ENCODE data around the gene RNF11. TPM values are rescaled to one million over a fixed set of nuclear protein-coding genes. Genes with fewer than 3 reads are reported as not detected.

RNF11 gene
- total RNA-seq, 2 experiments from 2014 or later: 36.2 to 37.5 TPM

DNA sequence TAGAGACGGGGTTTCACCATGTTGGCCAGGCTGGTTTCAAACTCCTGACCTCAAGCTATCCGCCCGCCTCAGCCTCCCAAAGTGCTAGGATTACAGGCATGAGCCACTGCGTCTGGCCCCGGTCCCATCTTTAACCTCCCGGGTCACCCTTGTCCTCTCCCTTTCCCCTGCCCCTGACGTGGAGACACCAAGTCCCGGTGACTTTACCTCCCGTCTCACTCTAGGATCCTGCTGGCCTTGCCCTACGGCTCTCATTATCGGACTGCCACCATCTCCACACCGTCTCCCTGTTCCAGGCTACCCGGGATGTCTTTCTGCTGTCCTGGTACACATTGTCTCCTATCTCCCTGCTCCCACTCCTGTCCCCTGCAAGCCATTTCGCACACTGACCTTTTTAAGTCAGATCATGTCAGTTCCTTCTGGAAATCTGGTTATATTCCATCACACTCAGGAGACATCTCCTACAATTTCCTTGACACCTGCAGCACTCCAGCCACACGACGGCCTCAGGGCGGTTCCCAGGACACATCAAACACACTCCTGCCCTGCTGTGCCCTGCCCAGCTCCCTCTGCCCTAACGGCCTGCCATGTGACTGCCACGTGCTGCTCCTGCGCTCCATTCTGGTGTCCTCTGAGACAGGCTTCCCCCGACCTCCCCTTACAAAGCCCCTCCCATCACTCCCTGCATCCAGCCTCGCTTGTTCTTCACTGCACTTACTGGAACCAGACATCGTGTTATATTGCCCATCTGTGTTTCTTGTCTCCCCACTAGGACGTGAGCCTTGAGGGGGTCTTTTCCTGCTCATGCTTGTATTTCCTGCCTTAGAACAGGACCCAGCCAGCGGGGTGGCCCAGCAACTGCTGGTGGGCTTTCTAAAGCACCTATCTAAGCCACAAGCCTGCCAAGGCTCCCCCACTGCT, 61.6 kb downstream of the RNF11 start:
- peaks cover 31% of the 10 kb centered on the region for H3K4me1 Mint-ChIP-seq
- POLR2A ChIA-PET: interaction anchor here (0.8 to 1.7 kb wide), 3 partner anchors 10 to 432 kb away, joined by 4 to 8 read pairs (median 5); partner anchors contain the start of gene RNF11
- no peak for DNase-seq
- H3K4me3 Mint-ChIP-seq: peak overlapping the region; percentile 39
- ATAC-seq (ENCODE audit: low read depth): peak; percentile 8
- no peaks in the 10 kb centered on the region for H3K27me3 Mint-ChIP-seq
- no peaks in the 10 kb centered on the region for H3K9me3 Mint-ChIP-seq
- peaks cover 1% of the 10 kb centered on the region for H3K36me3 Mint-ChIP-seq
- no peak overlapping the region for H3K27ac Mint-ChIP-seq

DNA sequence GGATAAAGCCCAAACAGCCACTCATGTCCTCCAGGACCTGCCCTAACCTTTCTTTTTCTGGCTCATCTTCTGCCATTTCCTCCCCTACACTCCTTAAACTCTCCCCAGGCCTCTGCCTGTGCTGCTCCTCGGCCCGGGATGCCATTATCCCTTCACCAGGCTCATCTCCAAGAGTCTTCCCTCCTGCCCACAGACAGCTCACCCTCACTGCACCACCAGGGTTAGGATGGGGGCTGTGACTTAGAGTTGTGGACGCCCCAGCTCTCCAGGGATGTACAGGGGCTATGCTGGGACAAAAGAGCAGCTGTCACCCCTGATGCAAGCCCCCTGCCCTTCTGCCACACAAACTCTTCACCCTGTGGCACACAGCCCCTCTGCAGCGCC, 62.2 kb downstream of the RNF11 start:
- no peak overlapping the region for H3K27ac Mint-ChIP-seq
- H3K27me3 Mint-ChIP-seq: no peaks in the 10 kb centered on the region
- no peaks in the 10 kb centered on the region for H3K9me3 Mint-ChIP-seq
- no peak for DNase-seq
- H3K36me3 Mint-ChIP-seq: peaks cover 1% of the 10 kb centered on the region
- H3K4me1 Mint-ChIP-seq: peaks cover 31% of the 10 kb centered on the region
- POLR2A ChIA-PET: no interaction called here
- no peak overlapping the region for H3K4me3 Mint-ChIP-seq
- ATAC-seq (ENCODE audit: low read depth): no peak

DNA sequence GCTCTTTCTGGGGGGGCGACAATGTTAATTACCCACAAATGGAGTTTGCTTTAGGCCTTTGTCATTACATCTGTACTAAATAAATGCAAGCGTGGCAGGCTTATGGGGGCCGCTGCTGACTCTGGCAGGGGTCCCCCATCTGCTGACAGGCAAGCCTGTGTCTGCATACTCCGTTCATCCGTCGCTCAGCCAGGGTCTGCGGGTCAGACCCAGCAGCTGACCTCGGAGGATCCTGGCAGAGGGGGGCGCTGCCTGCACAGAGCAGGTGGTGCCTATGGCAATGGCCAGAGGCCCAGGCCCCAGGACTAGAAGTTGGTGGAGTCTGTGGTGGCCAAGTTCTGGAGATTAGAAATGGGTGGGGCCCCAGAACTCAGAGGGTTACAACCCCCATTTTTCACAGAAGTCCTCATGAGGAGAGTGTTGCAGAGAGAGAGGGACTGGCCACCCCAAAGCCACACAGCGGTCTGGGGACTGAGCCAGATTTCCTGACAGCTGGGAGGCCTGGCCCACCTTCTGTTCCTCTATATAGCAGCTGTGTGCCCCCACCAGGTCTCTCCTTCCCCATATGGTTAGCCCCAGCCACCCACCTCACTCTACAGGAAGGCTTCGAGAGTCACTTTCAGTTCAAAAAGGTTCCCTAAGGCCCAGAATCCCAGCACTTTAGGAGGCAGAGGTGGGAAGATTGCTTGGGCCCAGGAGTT, 63.3 kb downstream of the RNF11 start:
- POLR2A ChIA-PET: no interaction called here
- Mint-ChIP-seq H3K27me3 (no peaks in the 10 kb centered on the region), H3K4me1 (peaks cover 33% of the 10 kb centered on the region), H3K9me3 (no peaks in the 10 kb centered on the region), H3K36me3 (peaks cover 1% of the 10 kb centered on the region), H3K27ac (no peak overlapping the region), H3K4me3 (no peak overlapping the region)
- ATAC-seq (ENCODE audit: low read depth): no peak
- DNase-seq: no peak

DNA sequence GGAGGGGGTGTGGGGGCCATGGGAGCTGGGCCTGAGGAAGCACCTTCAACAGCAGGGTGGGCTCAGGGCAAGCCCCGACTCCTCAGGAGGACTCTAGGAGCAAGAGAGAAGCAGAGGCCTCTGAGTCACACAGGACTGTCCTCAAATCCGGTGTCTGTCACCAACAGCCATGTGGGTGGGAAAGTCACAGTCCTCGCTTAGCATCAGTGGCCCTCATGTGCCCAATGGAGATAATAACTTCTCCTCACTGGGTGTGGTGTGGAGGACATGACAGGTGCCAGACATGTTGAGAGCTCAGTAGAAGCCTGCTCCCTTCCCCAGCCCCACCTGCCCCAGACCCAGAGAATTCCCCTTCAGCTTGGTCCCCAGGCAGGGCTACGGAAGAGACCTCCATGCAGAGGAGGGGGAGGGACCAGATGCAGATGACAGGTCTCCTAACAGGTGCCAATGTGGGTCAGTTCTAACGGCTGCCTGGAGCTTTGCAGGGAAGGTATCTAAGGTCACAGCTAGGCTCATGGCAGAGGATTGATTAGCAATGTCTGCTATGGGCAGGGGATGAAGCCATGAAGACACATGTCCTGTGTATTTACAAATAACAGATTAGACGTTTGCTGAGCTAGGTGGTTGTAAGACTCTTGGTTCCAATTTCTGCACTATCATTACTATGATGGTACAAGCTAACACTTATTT, 64.1 kb downstream of the RNF11 start:
- Mint-ChIP-seq H3K27ac (no peak overlapping the region), H3K9me3 (no peaks in the 10 kb centered on the region), H3K4me1 (peaks cover 27% of the 10 kb centered on the region), H3K4me3 (no peak overlapping the region), H3K36me3 (peaks cover 1% of the 10 kb centered on the region), H3K27me3 (no peaks in the 10 kb centered on the region)
- POLR2A ChIA-PET: no interaction called here
- DNase-seq: no peak
- no peak for ATAC-seq (ENCODE audit: low read depth)

DNA sequence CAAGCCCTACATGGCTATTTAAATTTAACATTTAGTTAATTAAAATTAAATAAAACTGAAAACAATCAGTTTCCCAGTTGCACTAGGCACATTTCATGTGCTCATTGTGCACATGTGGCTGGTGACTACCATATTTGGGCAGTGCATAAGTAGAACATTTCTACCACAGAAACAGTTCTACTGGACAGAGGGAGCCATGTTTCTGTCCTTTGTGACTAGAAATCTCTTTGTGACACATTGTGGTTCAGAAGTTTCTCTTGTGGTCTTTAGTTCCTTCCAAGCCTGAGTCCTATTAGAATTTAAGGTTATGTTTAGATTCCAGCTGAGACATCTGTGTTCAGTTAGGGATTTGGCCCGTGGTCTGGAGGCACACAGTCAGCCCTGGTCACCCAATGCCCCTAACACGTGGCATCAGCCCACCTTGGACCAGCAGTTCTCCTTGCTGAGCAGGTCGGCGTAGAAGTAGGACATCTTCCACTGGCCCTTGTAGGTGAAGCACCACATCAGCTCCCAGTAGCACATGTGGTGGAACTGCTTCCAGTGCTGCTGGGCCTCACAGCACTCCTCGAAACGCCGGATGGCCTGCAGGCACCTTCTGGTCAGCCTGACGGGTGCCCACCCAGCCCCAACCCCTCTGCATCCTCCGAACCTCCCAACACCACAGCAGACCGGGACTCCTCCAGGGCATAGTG, 65.2 kb downstream of the RNF11 start:
- POLR2A ChIA-PET: no interaction called here
- Mint-ChIP-seq H3K4me1 (peaks cover 19% of the 10 kb centered on the region), H3K27me3 (no peaks in the 10 kb centered on the region), H3K27ac (no peak overlapping the region), H3K9me3 (no peaks in the 10 kb centered on the region), H3K4me3 (no peak overlapping the region), H3K36me3 (peaks cover 1% of the 10 kb centered on the region)
- no peak for DNase-seq
- ATAC-seq (ENCODE audit: low read depth): no peak

DNA sequence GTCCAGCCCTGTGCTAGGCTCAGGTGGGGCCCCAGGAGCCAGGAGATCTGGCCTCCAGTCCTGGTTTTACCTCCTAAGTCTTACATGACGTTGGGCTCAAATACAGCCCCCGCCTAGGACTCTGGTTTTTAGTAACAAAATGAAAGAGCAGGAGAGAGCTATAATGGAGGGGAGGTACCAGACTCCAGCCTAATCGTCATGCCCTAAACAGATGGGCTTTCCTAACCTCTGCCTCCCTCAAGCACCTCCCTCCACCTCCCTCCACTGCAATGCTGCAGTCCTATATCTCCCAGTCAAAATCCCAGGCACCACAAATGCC, 65.7 kb downstream of the RNF11 start:
- peaks cover 14% of the 10 kb centered on the region for H3K4me1 Mint-ChIP-seq
- ATAC-seq (ENCODE audit: low read depth) (no peak), DNase-seq (no peak)
- H3K4me3 Mint-ChIP-seq: no peak overlapping the region
- no peaks in the 10 kb centered on the region for H3K9me3 Mint-ChIP-seq
- H3K36me3 Mint-ChIP-seq: peaks cover 1% of the 10 kb centered on the region
- POLR2A ChIA-PET: no interaction called here
- no peaks in the 10 kb centered on the region for H3K27me3 Mint-ChIP-seq
- no peak overlapping the region for H3K27ac Mint-ChIP-seq

DNA sequence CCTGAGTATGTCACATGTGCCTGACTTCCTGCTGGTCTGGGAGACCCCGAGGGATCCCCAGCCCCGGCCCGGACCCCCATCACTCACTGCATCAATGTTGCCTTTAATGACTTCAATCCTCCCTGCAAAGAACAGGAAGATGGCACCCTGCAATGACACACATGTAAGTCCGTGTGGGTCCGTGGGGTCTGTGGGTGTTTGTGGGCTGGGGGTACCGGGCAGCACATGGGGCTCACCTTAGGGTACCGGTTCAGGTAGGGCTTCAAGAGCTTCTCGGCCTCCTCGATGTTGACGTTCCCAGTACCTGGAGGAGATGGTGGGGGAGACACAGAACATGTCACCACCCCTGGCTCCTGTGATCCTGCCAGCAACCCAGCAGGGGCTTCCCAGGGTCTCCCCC, 66.2 kb downstream of the RNF11 start:
- peaks cover 1% of the 10 kb centered on the region for H3K36me3 Mint-ChIP-seq
- no peaks in the 10 kb centered on the region for H3K9me3 Mint-ChIP-seq
- H3K27ac Mint-ChIP-seq: no peak overlapping the region
- DNase-seq (no peak), ATAC-seq (ENCODE audit: low read depth) (no peak)
- POLR2A ChIA-PET: no interaction called here
- H3K4me1 Mint-ChIP-seq: peaks cover 12% of the 10 kb centered on the region
- no peaks in the 10 kb centered on the region for H3K27me3 Mint-ChIP-seq
- H3K4me3 Mint-ChIP-seq: no peak overlapping the region

DNA sequence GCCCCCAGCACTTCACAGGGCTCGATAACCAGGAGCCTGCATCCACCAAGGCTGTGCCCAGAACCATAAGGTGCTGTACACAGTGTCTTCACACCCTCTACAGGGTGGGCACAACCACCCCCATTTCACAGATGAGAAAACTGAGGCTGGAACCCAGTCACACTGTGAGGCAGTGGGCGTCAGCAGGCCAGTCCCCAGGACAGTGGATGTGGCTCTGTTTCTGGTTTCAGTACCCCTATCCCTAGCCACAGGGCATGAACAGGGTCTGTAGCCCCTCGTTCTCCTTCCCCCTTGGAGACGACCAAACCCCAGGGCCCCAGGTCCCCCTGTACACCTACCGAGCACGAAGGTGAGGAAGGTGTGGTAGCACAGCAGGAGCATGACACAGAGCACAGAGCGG, 66.7 kb downstream of the RNF11 start:
- POLR2A ChIA-PET: no interaction called here

DNA sequence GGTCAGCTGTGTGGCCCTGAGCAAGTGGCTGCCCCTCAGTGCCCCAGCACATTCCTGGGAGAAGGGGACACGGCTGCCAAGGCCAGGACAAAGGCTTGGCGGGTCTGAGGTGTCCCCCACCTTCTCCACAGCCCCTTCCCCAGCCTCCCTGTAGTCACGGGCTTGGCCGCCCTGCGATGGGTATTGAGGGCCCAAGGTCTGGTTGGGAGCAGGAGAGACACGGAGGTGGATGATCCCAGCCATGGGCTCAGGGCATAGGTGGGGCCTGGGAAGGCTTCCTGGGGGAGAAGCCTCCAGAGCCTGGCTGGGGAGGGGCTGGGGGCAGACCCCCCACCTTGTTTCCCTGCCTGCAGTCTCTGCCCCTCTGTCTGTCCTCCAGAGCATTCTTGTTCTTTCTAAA, 67.2 kb downstream of the RNF11 start:
- ATAC-seq (ENCODE audit: low read depth): no peak
- H3K27ac Mint-ChIP-seq: peak overlapping the region; percentile 45
- peaks cover 1% of the 10 kb centered on the region for H3K36me3 Mint-ChIP-seq
- no peak overlapping the region for H3K4me3 Mint-ChIP-seq
- peaks cover 12% of the 10 kb centered on the region for H3K4me1 Mint-ChIP-seq
- POLR2A ChIA-PET: no interaction called here
- H3K9me3 Mint-ChIP-seq: no peaks in the 10 kb centered on the region
- no peak for DNase-seq
- no peaks in the 10 kb centered on the region for H3K27me3 Mint-ChIP-seq

More for the DNA sequence above, 66.7 kb downstream of the RNF11 start:
- no peak for ATAC-seq (ENCODE audit: low read depth)
- Mint-ChIP-seq H3K9me3 (no peaks in the 10 kb centered on the region), H3K4me1 (peaks cover 12% of the 10 kb centered on the region), H3K27me3 (no peaks in the 10 kb centered on the region), H3K36me3 (peaks cover 1% of the 10 kb centered on the region), H3K27ac (no peak overlapping the region), H3K4me3 (no peak overlapping the region)
- DNase-seq: no peak

DNA sequence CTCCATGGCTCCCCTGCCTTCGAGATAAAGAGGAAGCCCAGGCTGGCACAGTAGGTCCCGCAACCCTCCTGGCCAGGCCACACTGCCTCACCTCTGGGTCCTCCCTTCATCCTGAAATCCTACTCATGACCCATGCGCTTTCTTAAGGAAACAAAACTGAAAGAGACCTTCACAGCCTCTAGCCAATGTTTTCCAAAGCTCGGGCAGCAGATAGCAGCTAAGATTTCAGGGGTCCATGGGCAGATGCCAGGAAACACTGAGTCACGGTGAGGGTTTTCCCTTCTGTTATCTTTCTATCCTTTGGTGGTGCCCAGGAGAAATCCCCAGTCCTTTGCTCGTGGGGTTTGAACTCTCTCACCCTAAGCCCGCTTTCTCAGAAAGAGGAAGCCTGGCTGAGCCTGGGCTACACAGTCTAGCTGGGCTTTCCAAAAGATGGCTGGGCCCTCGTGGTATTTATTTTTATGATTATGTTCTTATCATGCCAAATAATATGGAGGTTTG, 67.7 kb downstream of the RNF11 start:
- POLR2A ChIA-PET: no interaction called here
- H3K27ac Mint-ChIP-seq: peak overlapping the region; percentile 45

DNA sequence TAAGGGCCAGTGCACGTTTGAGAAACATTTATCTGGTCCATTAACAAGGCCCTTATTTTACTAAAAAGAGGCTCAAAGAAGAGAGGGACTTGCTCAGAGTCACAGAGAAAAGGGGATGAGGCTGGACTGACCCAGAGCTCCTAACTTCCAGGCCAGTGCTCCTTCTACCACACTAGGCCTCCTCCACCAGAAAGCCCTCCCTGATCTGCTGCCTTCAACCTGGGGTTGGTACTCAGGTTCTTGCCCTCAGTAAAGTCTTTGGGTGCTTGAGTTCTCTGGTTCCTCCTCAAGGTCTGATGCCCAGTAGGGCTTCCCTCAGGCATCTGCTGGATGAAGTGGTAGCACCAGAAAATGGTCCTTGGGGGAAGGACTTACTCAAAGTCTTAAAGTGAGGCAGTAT, 68.3 kb downstream of the RNF11 start:
- no peak overlapping the region for H3K27ac Mint-ChIP-seq
- peaks cover 12% of the 10 kb centered on the region for H3K4me1 Mint-ChIP-seq
- no peak overlapping the region for H3K4me3 Mint-ChIP-seq
- no peaks in the 10 kb centered on the region for H3K9me3 Mint-ChIP-seq
- H3K27me3 Mint-ChIP-seq: no peaks in the 10 kb centered on the region
- peaks cover 1% of the 10 kb centered on the region for H3K36me3 Mint-ChIP-seq
- no peak for DNase-seq
- ATAC-seq (ENCODE audit: low read depth): no peak
- POLR2A ChIA-PET: no interaction called here

More for the DNA sequence above, 67.7 kb downstream of the RNF11 start:
- H3K27me3 Mint-ChIP-seq: no peaks in the 10 kb centered on the region
- no peaks in the 10 kb centered on the region for H3K9me3 Mint-ChIP-seq
- peaks cover 12% of the 10 kb centered on the region for H3K4me1 Mint-ChIP-seq
- H3K4me3 Mint-ChIP-seq: no peak overlapping the region
- ATAC-seq (ENCODE audit: low read depth) (no peak), DNase-seq (no peak)
- peaks cover 1% of the 10 kb centered on the region for H3K36me3 Mint-ChIP-seq

DNA sequence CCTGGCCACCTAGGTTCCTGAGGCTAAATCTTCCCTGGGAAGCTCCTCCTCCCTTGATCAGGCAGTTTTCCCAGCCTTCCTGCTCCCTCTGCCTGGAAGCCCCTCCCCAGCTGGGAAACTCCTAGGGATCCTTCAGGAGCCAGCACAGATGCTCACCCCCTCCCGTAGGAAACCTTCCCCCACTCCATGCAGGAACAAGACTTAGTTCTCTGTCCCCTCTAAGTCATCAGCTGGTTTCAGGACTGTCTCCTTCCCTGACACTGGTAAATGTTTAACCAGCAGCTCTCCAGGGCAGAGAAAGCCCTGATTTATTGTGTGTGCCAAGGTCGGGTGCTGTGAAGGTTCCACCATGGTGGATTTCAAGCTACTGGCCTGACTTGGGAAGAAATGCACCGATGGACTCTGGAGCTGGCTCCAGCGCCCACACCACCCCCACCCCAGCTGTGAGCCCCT, 69.3 kb downstream of the RNF11 start:
- peaks cover 10% of the 10 kb centered on the region for H3K4me1 Mint-ChIP-seq
- H3K27ac Mint-ChIP-seq: no peak overlapping the region
- H3K36me3 Mint-ChIP-seq: peaks cover 1% of the 10 kb centered on the region
- H3K9me3 Mint-ChIP-seq: no peaks in the 10 kb centered on the region
- no peak for DNase-seq
- ATAC-seq (ENCODE audit: low read depth): no peak
- no peak overlapping the region for H3K4me3 Mint-ChIP-seq
- H3K27me3 Mint-ChIP-seq: no peaks in the 10 kb centered on the region
- POLR2A ChIA-PET: interaction anchor here (0.6 kb wide), 1 partner anchor 29 kb away, joined by 3 read pairs; no protein-coding TSS in a partner anchor

DNA sequence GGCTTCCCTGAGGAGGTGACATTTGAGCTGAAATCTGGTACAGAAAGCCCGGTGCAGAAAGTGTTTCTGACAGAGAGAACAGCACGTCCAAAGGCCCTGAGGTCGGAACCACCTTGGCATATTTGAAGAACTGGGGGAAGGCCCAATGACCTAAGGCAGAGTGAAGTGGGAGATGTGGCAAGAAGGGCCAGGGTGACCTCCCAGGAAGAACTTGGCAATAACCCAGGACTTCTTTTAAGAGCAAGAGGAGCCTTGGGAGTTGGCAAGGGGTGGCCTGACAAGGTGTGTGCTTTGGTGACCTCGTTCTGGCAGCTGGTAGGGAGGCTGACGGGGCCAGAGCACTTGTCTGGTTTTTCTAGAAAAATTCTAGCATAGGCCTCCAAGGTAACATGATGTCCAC, 70.9 kb downstream of the RNF11 start:
- H3K27me3 Mint-ChIP-seq: no peaks in the 10 kb centered on the region
- H3K4me1 Mint-ChIP-seq: peaks cover 8% of the 10 kb centered on the region
- no peak overlapping the region for H3K4me3 Mint-ChIP-seq
- no peaks in the 10 kb centered on the region for H3K9me3 Mint-ChIP-seq
- no peaks in the 10 kb centered on the region for H3K36me3 Mint-ChIP-seq
- H3K27ac Mint-ChIP-seq: no peak overlapping the region
- DNase-seq: no peak
- no peak for ATAC-seq (ENCODE audit: low read depth)
- POLR2A ChIA-PET: no interaction called here

Data from activated naive CD8-positive, alpha-beta T cell treated with anti-CD3 and anti-CD28 coated beads, Interleukin-2, amount 10 ng/mL, durations not matched to agents 7 days and 5 days (primary cell).